Muscle of arm (tissue), 12 donors: ENCODE results near the gene NPLOC4. TPM values are rescaled to one million over a fixed set of nuclear protein-coding genes. Genes with fewer than 3 reads are reported as not detected.

ENCODE experiments used
- DNase-seq: peaks from one replicate; pipeline ENCODE4 v3.0.0-alpha.2; 2013
- polyA plus RNA-seq, 12 donors: library from polyadenylated mRNA; unstranded; fragments of 120-200 nt; gene quantifications; one replicate each; pipeline ENCODE4 v1.2.1, GENCODE V29; 2013; ENCODE audit not compliant: insufficient read length in 12 of 12

The NPLOC4 gene
- polyA plus RNA-seq, 12 donors, result 48.7 to 63.7 (median 58.9) TPM; not detected in 1

- no peak for DNase-seq
These were observed 29.1 kb upstream of the NPLOC4 start for GRCh38 chr17:81666092-81666341.

GRCh38 chr17:81665205-81666091, 28.5 kb upstream of the NPLOC4 start:
- no peak for DNase-seq

DNA sequence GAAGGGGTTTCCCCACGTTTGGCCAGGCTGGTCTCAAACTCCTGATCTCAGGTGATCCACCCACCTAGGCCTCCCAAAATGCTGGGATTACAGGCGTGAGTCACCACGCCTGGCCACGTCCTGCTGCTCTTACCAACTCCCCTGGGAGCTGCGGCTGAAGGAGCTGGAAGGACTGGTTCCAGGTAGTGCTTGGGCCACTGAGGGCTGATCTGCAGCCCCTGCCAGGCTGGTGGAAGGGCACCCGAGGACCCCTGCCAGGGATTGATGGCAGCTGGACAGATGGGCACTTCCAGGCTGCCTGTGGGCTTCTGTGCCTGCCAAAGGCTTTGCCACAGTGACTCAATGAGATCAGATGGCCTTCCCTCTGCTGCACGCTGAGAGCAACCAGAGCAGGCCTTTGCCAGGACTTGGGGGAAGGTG, 27.1 kb upstream of the NPLOC4 start:
- DNase-seq, result no peak

DNA sequence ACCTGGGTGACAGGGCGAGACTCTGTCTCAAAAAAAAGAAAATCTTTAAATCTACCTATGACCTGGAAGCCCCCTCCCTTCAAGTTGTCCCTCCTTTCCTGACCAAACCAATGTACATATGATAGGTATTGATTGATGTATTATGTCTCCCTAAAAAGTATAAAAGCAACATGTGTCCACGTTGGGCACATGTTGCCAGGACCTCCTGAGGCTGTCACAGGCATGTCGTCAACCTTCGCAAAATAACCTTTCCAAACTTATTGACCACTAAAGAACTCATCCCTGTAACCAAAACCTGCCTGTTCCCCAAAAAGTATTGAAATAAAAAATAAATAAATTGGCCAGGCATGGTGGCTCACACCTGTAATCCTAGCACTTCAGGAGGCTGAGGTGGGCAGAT, 25.1 kb upstream of the NPLOC4 start:
- DNase-seq, result no peak

DNA sequence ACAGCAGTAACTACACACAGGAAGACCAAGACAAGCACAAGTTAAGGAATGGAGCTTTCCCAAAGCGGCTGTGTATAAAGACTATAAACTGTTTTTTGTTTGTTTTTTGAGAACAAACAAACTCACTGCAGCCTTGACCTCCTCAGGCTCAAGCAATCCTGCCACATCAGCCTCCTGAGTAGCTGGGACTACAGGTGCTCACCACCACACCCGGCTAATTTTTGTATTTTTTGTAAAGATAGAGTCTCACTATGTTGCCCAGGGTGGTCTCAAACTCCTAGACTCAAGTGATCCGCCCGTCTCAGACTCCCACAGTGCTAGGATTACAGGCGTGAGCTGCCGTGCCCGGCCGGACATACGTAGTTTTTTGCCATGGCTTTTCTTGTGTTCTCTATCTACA, 23.5 kb upstream of the NPLOC4 start:
- no peak for DNase-seq

- DNase-seq, result no peak
These were observed 22.1 kb upstream of the NPLOC4 start for GRCh38 chr17:81659038-81659437.

DNA sequence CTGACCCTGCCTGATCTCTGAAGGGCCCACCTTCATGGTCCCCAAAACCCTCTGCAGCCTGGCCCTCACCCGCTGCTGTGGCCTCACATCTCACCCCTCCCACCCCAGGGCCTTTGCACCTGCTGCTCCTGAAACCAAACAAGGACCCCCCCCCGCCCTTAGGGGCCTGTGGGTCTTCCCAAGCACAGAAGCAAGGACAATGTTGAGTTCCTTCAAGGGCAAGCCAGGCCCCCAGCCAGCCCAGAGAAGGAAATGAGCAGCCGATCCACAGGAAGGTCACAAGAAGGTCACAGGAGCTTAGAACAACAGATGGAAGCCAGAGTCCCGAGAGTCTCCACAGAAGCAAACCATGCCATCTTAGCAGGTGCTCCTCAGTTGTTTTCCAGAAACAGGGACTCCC, 19.9 kb upstream of the NPLOC4 start:
- DNase-seq, result no peak

GRCh38 chr17:81656118-81656743, 19.3 kb upstream of the NPLOC4 start, which contains the start of gene PDE6G:
TSS of gene PDE6G (minus strand) at chr17:81656542. CDS start at chr17:81653305, 3,237 bp downstream.
- DNase-seq, result no peak

DNA sequence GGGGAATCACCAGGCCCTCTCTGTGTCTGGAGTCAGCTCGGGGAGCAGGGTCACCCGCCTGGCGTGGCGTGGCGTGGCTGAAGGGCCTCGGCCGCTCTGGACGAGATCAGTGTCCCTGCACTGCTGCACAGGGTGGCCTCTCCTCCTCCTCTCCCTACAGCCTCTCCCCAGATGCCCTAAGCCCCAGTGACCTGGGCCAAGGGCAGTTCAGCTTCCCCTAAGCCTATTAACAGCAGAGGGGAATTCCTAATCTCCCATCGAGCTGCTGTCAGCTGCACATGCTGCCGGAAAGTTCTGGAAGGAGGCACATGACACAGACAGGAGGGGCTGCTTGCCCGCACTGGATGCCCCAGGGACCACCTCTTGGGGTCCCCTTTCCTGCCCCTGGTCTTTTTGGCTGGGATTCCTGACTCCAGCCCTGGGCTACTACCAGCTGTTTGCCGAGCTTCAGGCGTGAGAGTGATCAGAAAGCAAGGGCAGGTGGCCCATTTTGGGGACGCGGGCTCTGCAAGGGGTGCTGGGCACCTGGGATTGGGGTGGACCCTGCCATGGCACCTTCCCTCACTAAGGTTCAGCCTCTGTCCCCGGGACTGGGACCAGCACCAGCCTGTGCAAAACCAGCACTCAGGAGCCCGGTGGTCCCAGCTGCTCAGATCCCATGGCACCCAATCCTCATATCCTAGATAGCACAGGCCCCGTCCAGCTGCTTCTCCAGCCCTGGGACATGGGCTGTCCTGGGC, 18.6 kb upstream of the NPLOC4 start:
- no peak for DNase-seq

DNA sequence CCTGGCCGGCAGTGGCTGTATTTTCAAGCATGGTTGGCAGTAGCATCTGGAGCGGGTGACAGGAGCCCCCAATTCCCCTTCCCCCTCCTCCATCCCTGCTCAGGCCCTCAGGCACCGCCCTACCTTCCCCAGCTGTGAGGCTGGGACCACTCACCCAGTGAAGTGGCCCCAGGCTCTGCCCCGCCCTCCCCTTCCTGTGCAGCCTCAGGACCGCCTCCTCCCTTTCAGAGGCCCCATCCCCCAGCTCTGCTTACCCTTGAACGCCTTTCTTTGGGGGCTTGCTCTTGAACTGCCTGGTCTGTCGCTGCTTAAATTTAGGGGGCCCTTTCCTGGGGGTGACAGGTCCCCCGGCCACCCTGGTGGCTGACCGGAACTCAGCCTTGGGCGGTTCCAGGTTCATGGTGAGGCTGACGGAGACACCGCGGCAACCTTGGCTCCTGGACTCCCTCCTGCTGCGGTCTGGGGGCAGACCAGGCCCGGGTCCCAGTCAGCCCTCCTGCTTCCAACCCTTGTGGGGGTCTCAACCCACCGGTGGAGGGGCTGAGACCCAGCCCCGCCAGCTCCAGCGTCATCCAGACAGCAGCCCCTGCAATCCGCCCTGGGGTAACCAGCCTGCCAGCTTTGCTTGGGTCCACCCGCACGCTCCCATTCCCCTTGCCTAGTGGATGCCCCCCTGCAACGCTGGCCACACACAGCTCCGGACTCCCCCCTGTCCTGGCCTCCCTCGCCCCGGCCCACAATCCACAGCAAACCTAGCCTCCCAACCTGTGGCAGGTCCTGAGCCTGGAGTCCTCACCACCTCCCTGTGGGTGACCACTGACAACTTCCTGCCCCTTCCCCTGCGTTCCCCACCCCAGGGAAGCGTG, 16.2 kb upstream of the NPLOC4 start:
- no peak for DNase-seq

DNA sequence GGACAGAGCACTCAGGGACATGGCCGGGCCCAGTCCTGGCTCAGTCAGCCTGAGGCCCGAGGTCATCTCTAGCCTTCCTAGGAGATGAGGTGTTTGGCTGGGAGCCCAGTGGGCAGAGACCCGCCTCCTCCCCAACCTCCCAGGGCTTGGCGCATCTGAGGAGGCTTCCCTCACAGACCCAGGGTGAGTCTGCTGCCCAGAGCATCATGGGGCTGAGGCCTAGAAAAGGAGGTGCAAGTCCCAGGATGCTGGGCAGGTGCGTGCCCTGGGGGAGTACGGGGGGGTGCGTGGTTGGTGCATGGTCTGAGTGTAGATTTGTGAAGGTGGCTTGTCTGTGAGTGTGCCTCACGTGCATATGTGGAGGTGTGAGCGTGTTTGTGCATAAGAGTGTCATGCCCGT, 14.8 kb upstream of the NPLOC4 start:
- no peak for DNase-seq

DNA sequence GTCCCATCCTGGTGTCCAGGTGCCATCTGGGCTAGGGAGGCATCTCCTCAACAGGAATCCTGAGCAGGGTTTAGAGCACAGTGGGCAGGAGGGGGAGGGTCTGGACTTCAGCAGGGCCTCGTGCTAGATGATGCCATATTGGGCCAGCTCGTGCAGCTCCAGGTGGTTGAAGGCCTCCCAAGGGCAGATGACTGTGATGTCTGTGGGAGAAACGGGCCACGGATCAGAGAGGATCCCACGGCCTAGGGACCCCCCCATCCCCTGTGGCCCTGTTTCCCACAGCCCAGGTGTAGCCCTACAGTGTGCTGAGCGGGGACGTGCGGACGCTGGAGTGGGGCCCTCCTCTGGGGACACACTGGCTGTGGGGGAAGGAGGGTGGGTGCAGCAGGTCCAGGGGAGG, 14.0 kb upstream of the NPLOC4 start:
- DNase-seq, result no peak

- DNase-seq, result no peak
These were observed 11.8 kb upstream of the NPLOC4 start for GRCh38 chr17:81648707-81649085.

- no peak for DNase-seq
These were observed 11.2 kb upstream of the NPLOC4 start for GRCh38 chr17:81648013-81648706.

- no peak for DNase-seq
These were observed 10.7 kb upstream of the NPLOC4 start for GRCh38 chr17:81647640-81648012.

- no peak for DNase-seq
These were observed 10.1 kb upstream of the NPLOC4 start for GRCh38 chr17:81646869-81647600.

GRCh38 chr17:81644976-81645952, 8.4 kb upstream of the NPLOC4 start:
- no peak for DNase-seq

DNA sequence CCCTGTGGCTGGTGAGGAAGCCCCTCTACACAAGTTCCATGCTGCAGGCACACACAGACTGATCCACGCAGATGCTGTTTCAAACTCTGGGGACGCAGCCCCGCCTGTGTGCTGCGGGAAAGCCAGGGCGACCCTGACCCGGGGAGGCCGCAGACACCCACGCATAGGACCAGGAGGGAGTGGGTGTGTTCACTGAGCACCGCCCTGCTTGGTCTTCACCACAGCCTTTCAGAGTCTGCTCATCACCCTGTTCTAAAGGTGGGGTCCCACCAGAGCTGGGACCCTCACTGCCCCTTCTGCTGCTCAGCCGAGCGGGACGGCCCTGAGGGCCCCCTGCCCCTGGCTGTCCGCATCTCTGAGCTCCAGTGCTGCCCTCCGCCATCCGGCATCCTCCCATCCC, 7.6 kb upstream of the NPLOC4 start:
- DNase-seq, result no peak

- DNase-seq, result no peak
These were observed 5.0 kb upstream of the NPLOC4 start for GRCh38 chr17:81641825-81642489.
